ENCODE data around the gene ICAM2. TPM values are rescaled to one million over a fixed set of nuclear protein-coding genes. Genes with fewer than 3 reads are reported as not detected.

Gene ICAM2
- total RNA-seq, 1 experiment from 2014 or later, result 0.33 TPM

GRCh38 chr17:64025732-64026294 is 5.4 kb upstream of the ICAM2 start:
- Mint-ChIP-seq H3K4me3 (peak overlapping the region; percentile 48), H3K9me3 (no peaks in the 10 kb centered on the region), H3K4me1 (peaks cover 3% of the 10 kb centered on the region; the same call in 1 of the 2 replicates), H3K27ac (no peak overlapping the region), H3K27me3 (ENCODE audit: low read depth) (peaks cover 13% of the 10 kb centered on the region), H3K36me3 (no peaks in the 10 kb centered on the region)
- ChIA-PET POLR2A (interaction anchor here (0.7 to 1.2 kb wide), 3 partner anchors 104 to 108 kb away, joined by 3 to 4 read pairs (median 4); partner anchors contain the start of gene ERN1), CTCF (interaction anchor here (0.5 to 9.4 kb wide), 61 partner anchors 9 to 778 kb away, joined by 3 to 380 read pairs (median 5); partner anchors contain the start of genes CD79B, CSHL1, ERN1 and GH1)
- DNase-seq (ENCODE audit: low spot score) (peak; percentile 92), ATAC-seq (peak; percentile 97)
- no peak for TF ChIP-seq CBFB (CRISPR knock-in tag; IDR thresholded peaks at IDR 0.05; ENCODE audit: low read depth)
- TF ChIP-seq NR2C2 (CRISPR knock-in tag; IDR thresholded peaks at IDR 0.05), result no peak
- TF ChIP-seq TP53 (CRISPR knock-in tag; IDR thresholded peaks at IDR 0.05), result no peak
- TF ChIP-seq, protein P1, sequence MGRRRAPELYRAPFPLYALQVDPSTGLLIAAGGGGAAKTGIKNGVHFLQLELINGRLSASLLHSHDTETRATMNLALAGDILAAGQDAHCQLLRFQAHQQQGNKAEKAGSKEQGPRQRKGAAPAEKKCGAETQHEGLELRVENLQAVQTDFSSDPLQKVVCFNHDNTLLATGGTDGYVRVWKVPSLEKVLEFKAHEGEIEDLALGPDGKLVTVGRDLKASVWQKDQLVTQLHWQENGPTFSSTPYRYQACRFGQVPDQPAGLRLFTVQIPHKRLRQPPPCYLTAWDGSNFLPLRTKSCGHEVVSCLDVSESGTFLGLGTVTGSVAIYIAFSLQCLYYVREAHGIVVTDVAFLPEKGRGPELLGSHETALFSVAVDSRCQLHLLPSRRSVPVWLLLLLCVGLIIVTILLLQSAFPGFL (CRISPR knock-in tag; IDR thresholded peaks at IDR 0.05; ENCODE audit: borderline replicate concordance), result no peak
- peak; percentile 21; the same call in 1 of the 2 replicates for TF ChIP-seq GABPB1 (CRISPR knock-in tag; IDR thresholded peaks at IDR 0.05)
- TF ChIP-seq, protein P2, sequence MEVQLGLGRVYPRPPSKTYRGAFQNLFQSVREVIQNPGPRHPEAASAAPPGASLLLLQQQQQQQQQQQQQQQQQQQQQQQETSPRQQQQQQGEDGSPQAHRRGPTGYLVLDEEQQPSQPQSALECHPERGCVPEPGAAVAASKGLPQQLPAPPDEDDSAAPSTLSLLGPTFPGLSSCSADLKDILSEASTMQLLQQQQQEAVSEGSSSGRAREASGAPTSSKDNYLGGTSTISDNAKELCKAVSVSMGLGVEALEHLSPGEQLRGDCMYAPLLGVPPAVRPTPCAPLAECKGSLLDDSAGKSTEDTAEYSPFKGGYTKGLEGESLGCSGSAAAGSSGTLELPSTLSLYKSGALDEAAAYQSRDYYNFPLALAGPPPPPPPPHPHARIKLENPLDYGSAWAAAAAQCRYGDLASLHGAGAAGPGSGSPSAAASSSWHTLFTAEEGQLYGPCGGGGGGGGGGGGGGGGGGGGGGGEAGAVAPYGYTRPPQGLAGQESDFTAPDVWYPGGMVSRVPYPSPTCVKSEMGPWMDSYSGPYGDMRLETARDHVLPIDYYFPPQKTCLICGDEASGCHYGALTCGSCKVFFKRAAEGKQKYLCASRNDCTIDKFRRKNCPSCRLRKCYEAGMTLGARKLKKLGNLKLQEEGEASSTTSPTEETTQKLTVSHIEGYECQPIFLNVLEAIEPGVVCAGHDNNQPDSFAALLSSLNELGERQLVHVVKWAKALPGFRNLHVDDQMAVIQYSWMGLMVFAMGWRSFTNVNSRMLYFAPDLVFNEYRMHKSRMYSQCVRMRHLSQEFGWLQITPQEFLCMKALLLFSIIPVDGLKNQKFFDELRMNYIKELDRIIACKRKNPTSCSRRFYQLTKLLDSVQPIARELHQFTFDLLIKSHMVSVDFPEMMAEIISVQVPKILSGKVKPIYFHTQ (CRISPR knock-in tag; IDR thresholded peaks at IDR 0.05), result 0 out of 2 replicates have a peak, but pooled peaks have one; percentile 42
- no peak for TF ChIP-seq PRDM15 (CRISPR knock-in tag; IDR thresholded peaks at IDR 0.05)
- TF ChIP-seq, protein P3, sequence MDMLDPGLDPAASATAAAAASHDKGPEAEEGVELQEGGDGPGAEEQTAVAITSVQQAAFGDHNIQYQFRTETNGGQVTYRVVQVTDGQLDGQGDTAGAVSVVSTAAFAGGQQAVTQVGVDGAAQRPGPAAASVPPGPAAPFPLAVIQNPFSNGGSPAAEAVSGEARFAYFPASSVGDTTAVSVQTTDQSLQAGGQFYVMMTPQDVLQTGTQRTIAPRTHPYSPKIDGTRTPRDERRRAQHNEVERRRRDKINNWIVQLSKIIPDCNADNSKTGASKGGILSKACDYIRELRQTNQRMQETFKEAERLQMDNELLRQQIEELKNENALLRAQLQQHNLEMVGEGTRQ (CRISPR knock-in tag; IDR thresholded peaks at IDR 0.05), result no peak
- TF ChIP-seq ZBTB43 (CRISPR knock-in tag; IDR thresholded peaks at IDR 0.05), result no peak
- no peak for TF ChIP-seq CREB1 (CRISPR knock-in tag; IDR thresholded peaks at IDR 0.05)
- no peak for TF ChIP-seq NFATC4 (CRISPR knock-in tag; IDR thresholded peaks at IDR 0.05)
- no peak for TF ChIP-seq ZBTB21 (CRISPR knock-in tag; IDR thresholded peaks at IDR 0.05; ENCODE audit: borderline replicate concordance)
- peak; percentile 96 for TF ChIP-seq CTCF (IDR thresholded peaks at IDR 0.05)
- TF ChIP-seq TCF7 (CRISPR knock-in tag; IDR thresholded peaks at IDR 0.05; ENCODE audit: low read depth), result no peak
- no peak for TF ChIP-seq E2F4 (CRISPR knock-in tag; IDR thresholded peaks at IDR 0.05; ENCODE audit: borderline replicate concordance, low read depth)
- no peak for TF ChIP-seq OVOL2 (CRISPR knock-in tag; IDR thresholded peaks at IDR 0.05; ENCODE audit: borderline replicate concordance)
- TF ChIP-seq NFYB (CRISPR knock-in tag; conservative IDR thresholded peaks at IDR 0.05; ENCODE audit: low read depth), result no peak
- no peak for TF ChIP-seq NFE2L1 (CRISPR knock-in tag; IDR thresholded peaks at IDR 0.05)
- TF ChIP-seq, protein P4, sequence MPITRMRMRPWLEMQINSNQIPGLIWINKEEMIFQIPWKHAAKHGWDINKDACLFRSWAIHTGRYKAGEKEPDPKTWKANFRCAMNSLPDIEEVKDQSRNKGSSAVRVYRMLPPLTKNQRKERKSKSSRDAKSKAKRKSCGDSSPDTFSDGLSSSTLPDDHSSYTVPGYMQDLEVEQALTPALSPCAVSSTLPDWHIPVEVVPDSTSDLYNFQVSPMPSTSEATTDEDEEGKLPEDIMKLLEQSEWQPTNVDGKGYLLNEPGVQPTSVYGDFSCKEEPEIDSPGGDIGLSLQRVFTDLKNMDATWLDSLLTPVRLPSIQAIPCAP (CRISPR knock-in tag; IDR thresholded peaks at IDR 0.05), result no peak
- TF ChIP-seq NR3C1 (CRISPR knock-in tag; conservative IDR thresholded peaks at IDR 0.05; ENCODE audit: low read depth), result no peak
- TF ChIP-seq, protein P5, sequence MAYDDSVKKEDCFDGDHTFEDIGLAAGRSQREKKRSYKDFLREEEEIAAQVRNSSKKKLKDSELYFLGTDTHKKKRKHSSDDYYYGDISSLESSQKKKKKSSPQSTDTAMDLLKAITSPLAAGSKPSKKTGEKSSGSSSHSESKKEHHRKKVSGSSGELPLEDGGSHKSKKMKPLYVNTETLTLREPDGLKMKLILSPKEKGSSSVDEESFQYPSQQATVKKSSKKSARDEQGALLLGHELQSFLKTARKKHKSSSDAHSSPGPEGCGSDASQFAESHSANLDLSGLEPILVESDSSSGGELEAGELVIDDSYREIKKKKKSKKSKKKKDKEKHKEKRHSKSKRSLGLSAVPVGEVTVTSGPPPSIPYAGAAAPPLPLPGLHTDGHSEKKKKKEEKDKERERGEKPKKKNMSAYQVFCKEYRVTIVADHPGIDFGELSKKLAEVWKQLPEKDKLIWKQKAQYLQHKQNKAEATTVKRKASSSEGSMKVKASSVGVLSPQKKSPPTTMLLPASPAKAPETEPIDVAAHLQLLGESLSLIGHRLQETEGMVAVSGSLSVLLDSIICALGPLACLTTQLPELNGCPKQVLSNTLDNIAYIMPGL (CRISPR knock-in tag; IDR thresholded peaks at IDR 0.05), result peak; percentile 70; the same call in 1 of the 2 replicates
- no peak for TF ChIP-seq NR1H2 (CRISPR knock-in tag; IDR thresholded peaks at IDR 0.05)
